ENCODE measurements around the gene LMAN2.
"Not testable (repeated sequence)": the region's sequence is repeated elsewhere in the genome, so short reads cannot be mapped to it uniquely, and the experiment has no call there.

Gene LMAN2

DNA sequence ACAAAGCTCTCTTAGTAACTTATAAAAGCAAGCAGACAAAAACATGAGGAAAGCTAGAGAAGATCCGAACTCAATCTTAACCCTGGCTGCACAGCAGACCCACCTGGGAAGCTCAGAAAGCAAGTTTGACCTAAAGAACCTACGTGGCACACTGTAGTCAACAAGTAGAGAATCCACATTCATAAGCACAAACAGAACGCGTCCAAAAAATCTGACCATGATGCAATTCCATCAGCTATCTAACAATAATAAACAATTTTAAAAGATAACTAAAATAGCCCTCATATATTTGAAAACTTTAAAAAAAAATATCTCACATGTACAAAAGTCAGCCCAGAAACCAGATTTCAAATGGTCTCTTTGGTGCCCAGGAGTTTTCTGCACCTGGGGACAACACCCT, 4.6 kb downstream of the LMAN2 start:
- no peak for DNase-seq (ENCODE audit: low read depth)

DNA sequence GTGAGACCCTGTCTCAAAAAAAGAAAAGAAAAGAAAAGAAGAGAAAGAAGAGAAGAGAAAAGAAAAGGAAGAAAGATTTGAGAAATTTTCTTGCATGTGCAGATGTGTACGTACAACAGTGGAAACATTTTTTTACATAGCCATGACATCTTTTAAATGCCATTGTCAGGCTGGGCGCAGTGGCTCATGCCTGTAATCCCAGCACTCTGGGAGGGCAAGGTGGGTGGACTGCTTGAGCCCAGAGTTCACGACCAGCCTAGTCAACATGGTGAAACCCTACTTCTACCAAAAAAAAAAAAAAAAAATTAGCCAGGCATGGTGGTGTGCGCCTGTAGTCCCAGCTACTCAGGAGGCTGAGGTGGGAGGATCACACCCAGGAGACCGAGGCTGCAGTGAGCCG, 6.6 kb downstream of the LMAN2 start:
- DNase-seq (ENCODE audit: low read depth) = no peak

DNA sequence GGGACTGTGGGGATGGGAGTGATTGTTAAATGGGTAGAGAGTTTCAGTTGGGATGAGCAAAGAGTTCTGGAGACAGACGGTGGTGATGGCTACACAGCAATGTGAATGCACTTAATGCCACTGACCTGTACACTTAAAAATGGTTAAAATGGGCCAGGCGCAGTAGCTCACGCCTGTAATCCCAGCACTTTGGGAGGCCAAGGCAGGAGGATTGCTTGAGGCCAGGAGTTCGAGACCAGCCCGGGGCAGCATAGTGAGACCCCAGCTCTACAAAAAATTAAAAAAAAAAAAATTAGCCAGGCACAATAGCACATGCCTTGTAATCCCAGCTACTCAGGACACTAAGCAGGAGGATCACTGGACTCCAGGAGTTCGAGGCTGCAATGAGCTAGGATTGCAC, 7.7 kb downstream of the LMAN2 start:
- no peak for DNase-seq (ENCODE audit: low read depth)

DNA sequence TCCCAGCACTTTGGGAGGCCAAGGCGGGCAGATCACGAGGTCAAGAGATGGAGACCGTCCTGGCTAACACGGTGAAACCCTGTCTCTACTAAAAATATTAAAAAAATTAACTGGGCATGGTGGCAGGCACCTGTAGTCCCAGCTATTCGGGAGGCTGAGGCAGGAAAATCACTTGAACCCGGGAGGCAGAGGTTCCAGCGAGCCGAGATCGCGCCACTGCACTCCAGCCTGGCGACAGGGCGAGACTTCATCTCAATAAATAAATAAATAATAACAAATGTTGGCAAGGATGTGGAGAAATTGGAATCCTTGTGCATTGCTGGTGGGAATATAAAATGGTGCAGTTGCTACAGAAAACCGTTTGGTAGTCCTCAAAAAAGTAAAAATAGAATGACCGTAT, 8.5 kb downstream of the LMAN2 start:
- not testable (repeated sequence) for DNase-seq (ENCODE audit: low read depth)

DNA sequence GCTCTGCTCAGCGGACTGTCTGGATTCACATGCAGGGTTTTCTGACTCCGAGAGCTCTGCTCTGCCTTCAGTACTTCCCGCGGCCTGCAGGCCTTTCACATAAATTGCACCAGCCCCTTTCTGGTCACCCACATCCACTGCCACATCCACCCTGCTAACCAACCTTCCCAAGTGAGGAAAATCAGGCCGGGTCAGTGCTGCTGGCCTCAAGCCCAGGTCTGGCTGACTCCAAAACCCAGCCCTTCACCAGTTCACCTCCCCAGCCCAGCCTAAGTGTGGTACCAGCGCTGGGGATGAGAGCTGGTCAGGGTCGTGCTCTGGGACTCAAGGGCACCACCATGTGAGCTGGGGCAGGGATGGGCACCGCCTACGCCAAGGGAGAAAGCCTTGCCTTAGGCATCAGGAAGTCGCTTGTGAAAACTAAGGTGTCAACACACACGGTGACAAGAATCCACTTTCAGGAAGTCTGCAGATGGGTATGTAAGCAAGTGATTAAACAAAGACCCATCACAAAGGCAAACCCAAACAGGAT, 12.3 kb downstream of the LMAN2 start:
- DNase-seq (ENCODE audit: low read depth) = no peak

DNA sequence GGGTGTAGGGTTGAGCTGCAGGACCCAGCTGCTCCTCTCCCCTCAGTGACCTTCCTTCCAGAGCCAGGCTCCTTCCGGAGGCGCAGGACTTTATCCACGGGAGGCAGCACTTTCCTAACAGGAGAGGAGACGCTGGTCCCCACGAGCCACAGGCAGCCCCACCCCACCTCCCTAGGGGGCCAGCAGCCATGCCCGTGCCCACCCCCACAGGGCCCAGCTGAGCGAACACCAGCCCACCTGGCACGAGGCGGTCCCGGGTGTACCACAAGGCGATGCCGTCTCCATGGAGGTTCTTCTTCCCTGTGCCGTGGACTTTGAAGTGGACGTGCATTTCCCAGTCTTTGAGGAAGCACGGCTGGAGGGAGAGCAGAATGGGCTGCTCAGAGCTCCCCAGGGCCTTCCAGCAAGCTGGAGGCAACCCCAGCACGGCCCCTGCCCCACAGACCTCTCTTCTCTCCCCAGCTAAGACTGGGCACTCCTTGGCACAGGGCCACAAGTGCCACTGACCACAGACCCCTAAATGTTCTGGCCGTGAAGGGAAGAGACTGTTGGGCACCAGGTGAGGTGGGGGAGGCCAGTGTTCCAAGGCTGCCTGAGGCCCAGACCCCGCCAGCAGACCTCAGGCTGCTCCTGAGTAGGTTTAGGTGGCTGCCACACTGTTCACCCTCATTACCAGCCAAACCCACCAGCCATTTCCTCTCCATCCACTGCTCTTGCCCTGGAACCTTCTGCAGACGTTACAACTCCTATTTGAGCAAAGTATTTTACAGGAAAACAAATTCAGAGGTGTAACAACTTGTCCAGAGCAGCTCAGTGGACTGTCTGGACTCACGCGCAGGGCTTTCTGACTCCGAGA, 13.0 kb downstream of the LMAN2 start:
- DNase-seq (ENCODE audit: low read depth) = no peak

DNA sequence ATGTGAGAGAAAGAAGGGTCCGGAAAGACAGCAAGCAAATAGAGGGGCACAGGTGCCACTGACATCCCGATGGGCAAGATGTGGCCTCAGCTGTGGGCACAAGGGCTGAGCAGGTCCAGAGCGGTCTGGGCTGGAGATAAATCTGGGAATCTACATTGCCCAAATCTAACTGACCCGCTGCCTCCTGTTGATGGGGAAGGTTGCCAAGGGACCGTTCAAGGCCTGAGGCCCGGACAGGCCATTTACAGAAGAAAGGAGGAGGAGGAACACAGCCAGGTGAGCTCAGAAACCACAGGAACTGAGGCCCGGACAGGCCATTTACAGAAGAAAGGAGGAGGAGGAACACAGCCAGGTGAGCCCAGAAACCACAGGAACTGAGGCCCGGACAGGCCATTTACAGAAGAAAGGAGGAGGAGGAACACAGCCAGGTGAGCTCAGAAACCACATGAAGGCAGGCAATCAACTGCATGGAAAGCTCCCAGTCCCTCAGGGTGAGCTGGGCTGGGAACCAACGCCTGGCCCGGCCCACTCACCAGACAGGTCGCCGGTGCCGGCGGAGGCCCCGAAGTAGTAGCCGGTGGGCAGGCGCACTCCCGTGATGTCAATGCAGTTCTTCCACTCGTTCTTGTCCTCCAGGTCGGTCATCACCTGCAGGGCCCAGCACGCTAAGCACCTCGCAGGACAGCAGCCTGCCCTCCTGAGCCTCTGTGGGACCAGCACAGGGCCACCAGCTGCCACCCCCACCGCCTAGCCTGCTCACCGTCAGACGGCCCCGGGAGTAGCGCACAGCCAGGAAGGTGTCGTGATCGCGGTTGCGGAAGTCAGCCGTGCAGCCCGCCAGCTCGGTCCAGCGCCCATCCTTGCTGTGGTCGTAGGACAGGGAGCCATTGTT, 14.6 kb downstream of the LMAN2 start:
- no peak for DNase-seq (ENCODE audit: low read depth)

DNA sequence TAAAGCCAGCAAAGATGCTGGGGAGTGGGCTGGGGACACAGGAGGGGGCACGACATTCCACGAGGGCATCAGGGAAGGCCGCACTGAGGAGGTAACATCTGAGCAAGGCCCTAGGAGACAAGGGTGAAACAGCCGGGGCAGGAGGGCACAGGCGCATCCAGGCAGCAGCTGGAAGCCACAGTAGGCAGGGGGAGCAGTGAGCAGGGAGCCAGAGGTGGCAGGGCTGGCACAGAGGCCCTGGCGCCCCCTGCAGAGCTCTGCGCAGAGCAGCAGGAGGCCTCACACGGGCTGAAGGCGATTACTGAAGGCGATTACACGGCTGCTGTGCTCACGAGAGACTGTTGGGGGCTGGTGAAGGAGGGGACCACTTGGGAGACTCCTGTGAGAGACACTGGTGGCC, 15.4 kb downstream of the LMAN2 start:
- DNase-seq (ENCODE audit: low read depth) = no peak

DNA sequence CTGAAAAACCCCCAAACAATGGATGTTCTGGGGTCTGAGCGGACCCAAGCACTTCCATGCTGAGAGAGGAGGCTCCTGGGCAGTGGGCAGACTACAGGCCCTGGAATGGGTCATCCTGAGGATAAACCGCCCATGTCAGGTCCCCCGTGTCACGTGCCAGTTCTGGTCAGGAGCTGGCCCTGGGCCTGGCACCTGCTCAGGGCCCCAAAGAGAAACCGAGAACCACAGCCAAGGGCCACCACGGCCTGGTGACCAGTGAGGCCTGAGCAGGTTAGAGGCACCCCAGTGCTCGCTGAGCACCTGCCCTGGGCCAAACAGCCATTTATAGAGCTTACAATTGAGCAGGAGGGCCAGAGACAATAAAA, 15.8 kb downstream of the LMAN2 start:
- no peak for DNase-seq (ENCODE audit: low read depth)

DNA sequence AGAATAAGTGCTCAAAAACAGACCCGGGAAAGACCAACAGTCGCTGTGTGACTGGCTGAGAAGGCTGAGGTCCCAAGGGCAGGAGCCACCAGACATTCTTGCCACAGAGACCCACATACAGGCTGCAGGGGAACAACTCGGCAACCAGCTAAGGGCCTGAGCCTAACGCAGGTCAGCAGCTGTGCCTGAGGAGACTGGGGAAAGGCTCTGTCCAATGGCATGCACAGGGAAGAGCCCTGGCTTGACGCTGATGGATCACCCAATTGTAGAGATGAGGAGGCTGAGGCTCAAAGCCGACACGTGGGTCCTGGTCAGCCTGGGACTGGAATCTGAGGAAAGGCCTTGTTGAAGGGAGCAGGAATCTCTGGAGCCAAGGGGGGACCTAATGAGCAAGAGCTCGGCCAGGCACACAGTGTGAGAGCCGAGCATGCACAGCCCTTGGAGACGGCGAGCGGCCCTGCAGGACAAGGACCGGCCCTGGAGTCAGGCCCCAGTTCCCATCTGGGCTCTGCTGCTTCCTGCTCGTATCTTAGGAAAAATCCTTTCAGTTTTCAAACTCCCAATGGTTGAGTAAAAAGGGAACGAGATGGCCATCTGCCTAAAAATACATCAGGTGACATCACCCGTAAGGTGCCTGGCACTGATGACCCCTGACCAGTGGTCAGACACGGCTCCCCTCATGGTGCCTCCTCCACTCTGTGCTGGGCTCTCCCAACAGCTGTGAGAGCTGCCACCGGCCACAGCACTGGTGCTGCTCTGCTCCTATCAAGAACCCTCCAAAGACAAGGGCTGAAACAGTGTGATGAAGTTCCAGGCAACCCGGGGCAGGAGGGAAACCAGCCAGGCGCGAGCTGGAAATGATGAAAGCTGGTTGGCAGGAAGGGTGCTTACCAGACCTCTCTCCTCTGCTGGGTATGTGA, 16.4 kb downstream of the LMAN2 start:
- no peak for DNase-seq (ENCODE audit: low read depth)

DNA sequence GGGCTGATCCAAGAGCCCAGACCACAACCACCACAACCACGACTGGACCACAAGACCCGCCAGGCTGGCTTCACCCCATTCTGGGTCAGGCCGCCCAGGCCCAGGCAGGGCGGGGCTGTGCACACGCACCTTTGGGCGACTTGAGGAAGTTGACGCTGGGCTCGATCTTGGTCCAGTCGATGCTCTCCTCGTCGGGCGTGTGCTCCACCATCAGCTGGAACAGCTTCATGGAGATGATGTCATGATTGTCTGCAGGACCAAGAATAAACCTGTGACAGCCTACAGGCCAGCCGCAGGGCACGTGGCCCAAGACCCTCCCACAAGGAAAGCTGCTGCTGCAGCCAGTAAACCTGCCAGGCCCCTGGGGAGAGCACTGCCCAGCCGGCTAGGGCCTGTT, 17.3 kb downstream of the LMAN2 start:
- DNase-seq (ENCODE audit: low read depth) = no peak

DNA sequence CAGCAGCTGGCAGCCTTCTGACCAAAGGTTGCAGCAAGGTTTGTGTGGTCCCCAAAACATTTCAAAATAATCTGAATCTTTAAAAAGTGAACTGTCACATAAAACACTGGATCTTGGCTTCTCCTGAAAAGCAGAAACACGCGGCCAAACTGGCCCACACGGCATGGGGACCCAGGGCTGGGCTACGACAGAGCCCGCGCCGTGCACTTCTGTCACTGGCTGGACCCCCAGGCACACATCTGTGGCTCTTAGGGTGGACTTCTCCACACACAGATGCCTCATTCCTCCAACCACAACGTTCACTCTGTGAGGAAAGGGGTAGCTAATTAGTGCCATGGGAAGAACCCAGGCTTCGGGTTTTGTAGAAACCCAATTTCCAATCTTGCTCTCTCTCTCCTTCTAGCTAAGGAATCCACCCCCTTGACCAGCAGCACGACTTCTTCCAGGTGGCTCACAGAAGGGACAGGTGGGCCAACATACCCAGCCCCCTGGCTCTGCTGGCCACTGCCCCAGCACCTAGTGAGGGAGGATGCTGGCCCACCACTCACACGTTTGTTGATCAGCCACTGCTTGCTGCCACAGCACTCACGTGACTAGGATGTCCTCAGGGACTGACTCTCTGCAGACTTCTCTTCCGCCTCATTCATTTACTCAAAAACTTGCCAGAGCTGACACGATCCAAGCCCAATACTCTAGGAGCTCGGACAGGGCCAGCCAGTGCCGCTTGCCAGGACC, 17.9 kb downstream of the LMAN2 start:
- DNase-seq (ENCODE audit: low read depth) = no peak

DNA sequence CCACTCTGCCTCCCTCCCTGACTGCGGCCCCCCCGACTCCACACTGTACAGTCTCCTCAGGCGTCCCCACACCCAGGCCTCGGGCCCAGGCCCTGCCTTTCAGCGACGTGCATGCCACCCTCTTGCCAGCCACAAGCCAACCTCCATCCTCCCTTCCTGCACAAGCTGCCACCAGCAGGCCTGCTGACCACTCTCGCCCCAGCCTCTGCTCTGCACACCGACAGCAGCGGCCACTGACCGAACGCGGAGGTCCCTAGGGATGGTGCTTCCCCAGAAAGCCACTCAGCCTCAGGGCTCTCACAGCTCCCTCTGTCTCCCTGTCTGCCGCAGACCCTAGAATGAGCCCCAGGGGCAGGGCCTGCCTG, 18.6 kb downstream of the LMAN2 start:
- no peak for DNase-seq (ENCODE audit: low read depth)

DNA sequence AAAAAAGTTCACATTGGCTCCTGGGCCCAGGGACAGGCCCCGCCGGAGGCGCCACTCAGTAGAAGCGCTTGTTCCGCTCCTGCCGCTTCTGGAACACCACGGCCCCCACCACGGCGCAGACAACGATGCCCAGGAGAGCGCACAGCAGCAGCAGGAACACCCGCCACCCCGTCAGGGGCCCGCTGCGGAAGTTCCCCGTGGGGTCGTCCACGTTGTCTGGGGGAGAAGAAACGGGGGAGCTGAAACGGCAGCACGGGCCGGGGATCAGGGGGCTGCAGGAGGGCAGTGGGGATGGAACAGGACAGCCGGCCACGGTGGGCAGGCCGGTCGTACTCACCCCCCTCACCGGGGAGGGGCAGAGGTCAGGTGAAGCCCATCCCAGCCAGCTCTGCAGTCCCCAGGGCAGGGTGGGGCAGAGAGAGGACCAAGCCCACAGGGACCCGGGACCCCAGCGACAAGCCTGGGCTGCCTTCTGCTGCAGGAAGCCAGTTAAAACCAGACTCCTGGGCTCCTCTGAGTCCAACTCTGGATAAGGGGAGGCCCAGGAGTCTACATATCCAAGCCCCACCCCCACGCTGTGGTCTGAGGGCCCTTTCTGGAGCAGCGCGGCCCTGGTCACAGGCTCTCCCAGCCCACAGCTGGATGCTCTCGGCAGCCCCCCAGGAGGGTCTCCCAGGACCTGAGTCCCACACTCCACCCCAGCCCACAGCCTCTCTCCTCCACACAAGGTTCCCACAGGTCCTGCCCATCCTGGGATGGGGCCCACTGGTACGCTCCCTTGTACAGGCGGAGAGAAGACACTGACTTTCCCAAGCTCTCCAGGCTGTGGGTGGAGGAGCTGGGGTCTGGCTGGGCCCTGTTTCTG, 19.2 kb downstream of the LMAN2 start:
- no peak for DNase-seq (ENCODE audit: low read depth)

DNA sequence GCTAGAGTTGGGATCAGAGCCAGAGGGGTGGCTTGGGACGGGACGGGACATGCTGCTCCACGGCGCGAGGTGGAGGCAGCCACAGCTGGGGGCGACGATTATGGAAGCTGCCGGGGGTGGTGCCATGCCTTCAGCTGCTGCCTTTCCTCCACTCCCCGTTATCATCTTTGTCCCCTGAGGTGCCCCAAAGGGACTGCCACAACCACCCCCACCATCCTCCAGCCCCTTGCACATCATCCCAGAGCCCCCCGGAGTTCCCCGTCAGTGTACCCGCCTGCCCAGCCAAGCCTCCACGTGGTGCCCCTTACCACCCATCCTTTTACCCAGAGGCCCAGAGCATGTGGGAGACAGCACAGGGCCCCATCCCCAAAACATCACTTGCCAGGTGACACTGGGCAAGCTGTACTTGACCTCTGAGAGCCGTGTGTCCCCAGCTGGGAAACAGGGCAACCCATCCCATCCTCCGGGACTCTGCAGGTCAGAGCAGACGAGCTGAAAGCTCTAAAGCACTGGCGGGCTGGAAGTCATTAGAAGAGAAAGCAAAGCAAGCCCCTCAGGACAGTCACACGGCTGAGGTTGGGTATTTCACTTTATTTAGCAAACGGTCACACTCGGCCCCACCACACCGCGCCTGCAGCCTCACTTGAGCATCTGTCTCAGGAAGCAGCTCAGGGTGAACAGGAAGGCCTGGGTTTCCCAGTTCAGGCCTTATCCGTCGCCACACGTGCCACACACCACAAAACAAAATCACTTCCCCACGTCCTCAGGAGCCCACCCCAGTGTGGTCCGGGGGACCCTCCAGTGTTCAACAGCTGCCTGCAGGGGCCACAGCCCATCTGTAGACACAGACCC, 20.3 kb downstream of the LMAN2 start:
- no peak for DNase-seq (ENCODE audit: low read depth)

DNA sequence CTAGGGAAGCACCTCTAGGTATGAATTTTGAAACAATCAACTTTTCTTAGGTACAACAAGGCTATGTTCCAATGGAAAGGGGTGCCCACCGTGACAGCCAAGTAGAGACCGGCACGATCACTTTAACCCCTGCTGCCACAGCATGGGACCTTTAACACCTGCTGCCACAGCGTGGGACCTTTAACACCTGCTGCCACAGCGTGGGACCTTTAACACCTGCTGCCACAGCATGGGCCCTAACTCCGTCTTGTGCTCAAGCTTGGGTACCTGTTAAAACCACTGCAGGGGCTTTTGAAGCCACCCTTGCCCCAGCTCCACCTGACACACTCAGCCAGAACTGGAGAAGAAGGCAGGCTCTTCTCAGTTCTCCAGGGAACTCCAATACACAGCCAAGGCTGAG, 21.6 kb downstream of the LMAN2 start:
- no peak for DNase-seq (ENCODE audit: low read depth)

DNA sequence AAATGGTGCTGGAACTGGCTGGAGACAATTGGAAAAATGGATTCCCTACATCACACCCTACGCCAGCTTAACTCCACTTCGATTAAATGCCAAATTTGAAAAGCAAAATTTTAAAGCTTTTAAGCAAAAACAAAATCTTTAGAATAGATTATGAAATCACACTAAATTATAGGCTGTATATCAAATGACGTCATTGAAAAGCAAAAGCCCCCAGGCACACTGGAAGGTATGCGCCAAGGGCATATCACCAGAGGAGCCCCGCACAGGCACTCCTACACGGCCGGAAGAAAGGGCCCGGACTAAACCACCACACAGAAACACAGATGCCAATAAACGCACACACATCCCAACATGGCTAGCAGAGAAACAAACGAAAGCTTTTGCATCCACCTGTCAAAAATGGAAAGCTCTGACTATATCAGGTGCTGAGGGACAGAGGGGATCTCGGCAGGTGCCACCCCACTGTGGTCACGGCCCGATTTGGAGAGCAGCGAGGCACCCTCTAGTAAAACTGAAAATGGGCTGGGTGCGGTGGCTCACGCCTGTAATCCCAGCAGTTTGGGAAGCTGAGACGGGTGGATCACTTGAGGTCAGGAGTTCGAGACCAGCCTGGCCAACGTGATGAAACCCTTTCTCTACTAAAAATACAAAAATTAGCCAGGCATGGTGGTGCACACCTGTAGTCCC, 22.8 kb downstream of the LMAN2 start:
- DNase-seq (ENCODE audit: low read depth) = no peak

DNA sequence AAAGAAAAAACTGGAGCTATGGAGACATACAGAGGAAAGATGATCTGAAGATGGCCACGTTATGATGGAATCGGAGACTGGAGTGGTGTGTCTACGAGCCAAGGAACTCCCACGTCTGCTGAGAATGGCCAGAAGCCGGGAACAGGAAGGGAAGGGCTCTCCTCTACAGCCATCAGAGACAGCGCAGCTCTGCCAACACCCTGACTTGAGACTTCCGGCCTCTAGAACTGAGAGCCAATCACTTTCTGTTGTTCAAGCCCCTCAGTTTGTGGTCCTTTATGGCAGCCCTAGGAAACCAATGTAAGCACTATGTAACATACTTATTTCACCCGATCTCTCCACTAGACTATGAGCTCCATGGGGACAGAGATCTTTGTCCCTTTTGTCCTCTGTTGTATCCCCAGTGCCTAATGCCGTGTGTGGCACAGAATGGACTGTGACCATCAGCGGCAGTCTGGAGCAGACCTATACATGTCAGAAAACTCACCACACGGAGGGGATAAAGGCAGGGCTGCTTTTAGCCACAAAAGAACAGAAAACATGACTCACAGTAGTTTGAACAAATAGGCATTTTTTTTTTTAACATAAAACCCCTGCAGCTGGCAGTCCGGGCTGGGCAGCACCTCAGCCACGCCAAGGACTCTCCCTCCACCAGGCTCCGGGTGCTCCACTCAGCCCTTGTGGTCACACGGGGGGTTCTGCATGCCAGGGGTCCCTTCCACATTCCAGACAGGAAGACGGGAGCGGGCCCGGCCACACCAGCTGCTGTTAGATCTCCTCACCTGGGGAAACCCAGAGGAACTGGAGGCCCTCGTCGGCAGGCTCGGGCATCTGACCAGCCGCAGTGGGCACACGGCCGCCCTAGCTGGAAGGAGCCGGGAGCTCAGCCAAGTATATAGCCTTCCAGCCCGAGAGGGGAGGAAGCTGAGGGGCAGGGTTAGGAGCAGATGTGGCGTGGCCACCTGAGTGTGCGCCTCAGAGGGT, 23.6 kb downstream of the LMAN2 start:
- DNase-seq (ENCODE audit: low read depth) = no peak
